H9 (cell line): Measurements from ENCODE around the gene BMP7. TPM values are rescaled to one million over a fixed set of nuclear protein-coding genes. Genes with fewer than 3 reads are reported as not detected.

Experiments
- DNase-seq: peaks from one replicate; pipeline ENCODE4 v3.0.0-alpha.2; 2017
- H2AFZ ChIP-seq: one replicate; pipeline ENCODE4 v1.6.1; 2013; ENCODE audit warnings: mild to moderate bottlenecking, low read length, control low read depth, moderate library complexity
- H2AK5ac ChIP-seq: 2 replicates; pipeline ENCODE4 v1.6.1; 2013; ENCODE audit warnings: low read length, control low read depth, mixed read lengths; ENCODE audit not compliant: insufficient read length
- H2BK120ac ChIP-seq: one replicate; pipeline ENCODE4 v1.6.1; 2013; ENCODE audit warnings: low read depth, mild to moderate bottlenecking, low read length, control low read depth, inconsistent platforms; ENCODE audit not compliant: poor library complexity, severe bottlenecking
- H2BK12ac ChIP-seq: 2 replicates; pipeline ENCODE4 v1.6.1; 2013; ENCODE audit warnings: low read length, control low read depth, mixed read lengths, low read depth; ENCODE audit not compliant: insufficient read length
- H2BK15ac ChIP-seq: 2 replicates; pipeline ENCODE4 v1.6.1; 2013; ENCODE audit warnings: low read depth, low read length, control low read depth
- H2BK20ac ChIP-seq: one replicate; pipeline ENCODE4 v1.6.1; 2013; ENCODE audit warnings: low read depth, mild to moderate bottlenecking, low read length, control low read depth, inconsistent platforms; ENCODE audit not compliant: poor library complexity, severe bottlenecking
- H2BK5ac ChIP-seq: 2 replicates; pipeline ENCODE4 v1.6.1; 2013; ENCODE audit warnings: low read length, control low read depth, mixed read lengths; ENCODE audit not compliant: insufficient read length
- H3K14ac ChIP-seq: 2 replicates; pipeline ENCODE4 v1.6.1; 2013; ENCODE audit warnings: low read length, control low read depth; ENCODE audit not compliant: insufficient read depth
- H3K18ac ChIP-seq: 2 replicates; pipeline ENCODE4 v1.6.1; 2013; ENCODE audit warnings: low read depth, mild to moderate bottlenecking, mixed read lengths, low read length, control low read depth; ENCODE audit not compliant: insufficient read length
- H3K23ac ChIP-seq: 2 replicates; pipeline ENCODE4 v1.6.1; 2013; ENCODE audit warnings: low read length, control low read depth, mixed read lengths, low read depth; ENCODE audit not compliant: insufficient read length
- H3K23me2 ChIP-seq: 2 replicates; pipeline ENCODE4 v1.6.1; 2013; ENCODE audit warnings: low read depth, mild to moderate bottlenecking, mixed read lengths, low read length, control low read depth; ENCODE audit not compliant: insufficient read length, poor library complexity, severe bottlenecking
- H3K27ac ChIP-seq: 2 replicates; pipeline ENCODE4 v1.5.1; 2013; ENCODE audit warnings: low read length, control low read depth, mixed read lengths, low read depth; ENCODE audit not compliant: insufficient read length
- H3K27me3 ChIP-seq: 2 replicates; pipeline ENCODE4 v1.6.1; 2013; ENCODE audit warnings: low read length, control low read depth, inconsistent platforms; ENCODE audit not compliant: insufficient read depth
- H3K4ac ChIP-seq: 2 replicates; pipeline ENCODE4 v1.6.1; 2013; ENCODE audit warnings: low read depth, mild to moderate bottlenecking, control low read depth, inconsistent platforms, low read length, moderate library complexity
- H3K4me1 ChIP-seq: 2 replicates; pipeline ENCODE4 v1.6.1; 2013; ENCODE audit warnings: low read length, control low read depth, inconsistent platforms; ENCODE audit not compliant: insufficient read depth
- H3K4me2 ChIP-seq: 2 replicates; pipeline ENCODE4 v1.6.1; 2013; ENCODE audit warnings: low read length, control low read depth, mixed read lengths; ENCODE audit not compliant: insufficient read length, insufficient read depth
- H3K56ac ChIP-seq: 2 replicates; pipeline ENCODE4 v1.6.1; 2013; ENCODE audit warnings: low read depth, mild to moderate bottlenecking, mixed read lengths, low read length, control low read depth; ENCODE audit not compliant: insufficient read length
- H3K79me1 ChIP-seq: 2 replicates; pipeline ENCODE4 v1.6.1; 2013; ENCODE audit warnings: low read depth, mild to moderate bottlenecking, moderate library complexity, low read length, control low read depth, inconsistent platforms; ENCODE audit not compliant: insufficient read depth, poor library complexity, severe bottlenecking
- H3K79me2 ChIP-seq: 2 replicates; pipeline ENCODE4 v1.6.1; 2013; ENCODE audit warnings: low read length, control low read depth, inconsistent platforms; ENCODE audit not compliant: insufficient read depth
- H3K9ac ChIP-seq: 2 replicates; pipeline ENCODE4 v1.6.1; 2013; ENCODE audit warnings: low read length, control low read depth, mixed read lengths; ENCODE audit not compliant: insufficient read length; ENCODE audit errors: extremely low read depth
- H3K9me3 ChIP-seq: one replicate; pipeline ENCODE4 v1.6.1; 2013; ENCODE audit warnings: low read depth, low read length, inconsistent platforms; ENCODE audit not compliant: control insufficient read depth
- H3T11ph ChIP-seq: one replicate; pipeline ENCODE4 v1.6.1; 2013; ENCODE audit warnings: mild to moderate bottlenecking, low read length, control low read depth, inconsistent platforms
- H4K20me1 ChIP-seq: one replicate; pipeline ENCODE4 v1.6.1; 2013; ENCODE audit not compliant: control insufficient read depth, insufficient read length, insufficient read depth
- H4K5ac ChIP-seq: 2 replicates; pipeline ENCODE4 v1.6.1; 2013; ENCODE audit warnings: low read depth, mild to moderate bottlenecking, mixed read lengths, low read length, control low read depth; ENCODE audit not compliant: insufficient read length
- H4K8ac ChIP-seq: replicated peaks from 2 replicates; pipeline ENCODE4 v1.6.1; 2013; ENCODE audit warnings: low read length, control low read depth, mixed read lengths, low read depth; ENCODE audit not compliant: insufficient read length
- H4K91ac ChIP-seq: 2 replicates; pipeline ENCODE4 v1.6.1; 2013; ENCODE audit warnings: low read depth, mild to moderate bottlenecking, moderate library complexity, mixed read lengths, low read length, control low read depth; ENCODE audit not compliant: insufficient read length
- H3K27ac Mint-ChIP-seq, 3 experiments: 2 replicates in 2 of 3; 3 replicates in 1 of 3; pipeline ENCODE4 v1.8.0; 2020 to 2021; ENCODE audit warnings: mixed read lengths in 3 of 3, mild to moderate bottlenecking in 1 of 3, moderate library complexity in 1 of 3
- H3K27me3 Mint-ChIP-seq: 2 replicates; pipeline ENCODE4 v1.8.0; 2021; ENCODE audit warnings: low read depth, mild to moderate bottlenecking, moderate library complexity, mixed read lengths
- H3K36me3 Mint-ChIP-seq, 3 experiments: 2 replicates in 2 of 3; 3 replicates in 1 of 3; pipeline ENCODE4 v1.8.0; 2020 to 2021; ENCODE audit warnings: low read depth in 3 of 3, mixed read lengths in 3 of 3; ENCODE audit not compliant: insufficient read depth in 1 of 3
- H3K4me1 Mint-ChIP-seq, 2 experiments: 2 replicates each; pipeline ENCODE4 v1.8.0; 2020; ENCODE audit warnings: mixed read lengths in 2 of 2
- H3K4me3 Mint-ChIP-seq, 2 experiments: 2 replicates in 1 of 2; 3 replicates in 1 of 2; pipeline ENCODE4 v1.8.0; 2020 to 2021; ENCODE audit warnings: mild to moderate bottlenecking in 2 of 2, mixed read lengths in 2 of 2, moderate library complexity in 1 of 2
- H3K9me3 Mint-ChIP-seq, 2 experiments: 2 replicates in 1 of 2; 3 replicates in 1 of 2; pipeline ENCODE4 v1.8.0; 2020; ENCODE audit warnings: mild to moderate bottlenecking in 2 of 2, mixed read lengths in 2 of 2, moderate library complexity in 1 of 2
- CTCF ChIP-seq: fragments of 200-600 bp; sonication (generic); conservative IDR thresholded peaks from 3 replicates; pipeline ENCODE4 v1.8.0; 2021; ENCODE audit warnings: antibody characterized with exemption, mild to moderate bottlenecking
- WGBS: extraction: QIAGEN DNeasy Blood & Tissue Kit; methylation state at CpG from one replicate; pipeline ENCODE4 v1.1.7; 2013; ENCODE audit warnings: missing lambda C conversion rate, low lambda C conversion rate, mixed read lengths; ENCODE audit not compliant: insufficient read length; ENCODE audit errors: extremely low coverage; 5-methylcytosine and 5-hydroxymethylcytosine counted together
- total RNA-seq: library from RNA; stranded (reverse); gene quantifications from 2 replicates; pipeline ENCODE4 v1.2.1, GENCODE V29; 2021

BMP7 gene
- total RNA-seq, 1 experiment from 2014 or later, result 17.7 TPM

- no peaks in the 10 kb centered on the region for H3K9me3 ChIP-seq
- Mint-ChIP-seq H3K4me1 (peaks cover 29 to 49% of the 10 kb centered on the region in 2 experiments), H3K36me3 (no peaks in the 10 kb centered on the region; a peak in 1 of 7 replicates), H3K27me3 (peaks cover 28% of the 10 kb centered on the region), H3K27ac (no peak overlapping the region; a peak in 1 of 7 replicates), H3K4me3 (no peak overlapping the region), H3K9me3 (no peaks in the 10 kb centered on the region; a peak in 1 of 5 replicates)
- H4K20me1 ChIP-seq, result no peaks in the 10 kb centered on the region
- no peak overlapping the region for H4K5ac ChIP-seq
- DNase-seq, result no peak
- H4K91ac ChIP-seq, result no peak overlapping the region
- H3K23ac ChIP-seq, result no peak overlapping the region
- H3K23me2 ChIP-seq, result no peaks in the 10 kb centered on the region
- H3K9ac ChIP-seq, result no peak overlapping the region
- no peak overlapping the region for H2BK5ac ChIP-seq
- TF ChIP-seq CTCF, result no peak
- no peak overlapping the region for H3K56ac ChIP-seq
- H3K18ac ChIP-seq, result no peak overlapping the region
- WGBS, result no CpG with 5 or more reads among the region's 15 CpGs
- H2AK5ac ChIP-seq, result no peak overlapping the region
- no peak overlapping the region for H2BK15ac ChIP-seq
- no peaks in the 10 kb centered on the region for H3K79me1 ChIP-seq
- no peak overlapping the region for H2BK20ac ChIP-seq
- H2BK120ac ChIP-seq, result no peak overlapping the region
- no peak overlapping the region for H2BK12ac ChIP-seq
- no peak overlapping the region for H4K8ac ChIP-seq
- H3K27ac ChIP-seq, result no peak overlapping the region
- H3K14ac ChIP-seq, result 0 out of 2 replicates have a peak overlapping the region, but pooled peaks have one; percentile 2
- no peak overlapping the region for H3K4me2 ChIP-seq
- H3K79me2 ChIP-seq, result no peaks in the 10 kb centered on the region
- H3K4me1 ChIP-seq, result peaks cover 2% of the 10 kb centered on the region; the same call in 1 of the 2 replicates
- H3T11ph ChIP-seq, result no peak overlapping the region
- H3K27me3 ChIP-seq, result no peaks in the 10 kb centered on the region
- H2AFZ ChIP-seq, result no peak overlapping the region
- H3K4ac ChIP-seq, result no peak overlapping the region
Measured at GRCh38 chr20:57128044-57128757, 138.2 kb downstream of the BMP7 start.
